Hepatocyte (in vitro differentiated cells): ENCODE measurements around the gene CNEP1R1. TPM values are rescaled to one million over a fixed set of nuclear protein-coding genes. Genes with fewer than 3 reads are reported as not detected.

ENCODE experiments used
- DNase-seq: peaks from one replicate; pipeline ENCODE4 v3.0.0-alpha.2; 2016; ENCODE audit warnings: low spot score
- H2AFZ ChIP-seq: fragments of 200-600 bp; sonication (generic); 2 replicates; pipeline ENCODE4 v1.6.0; 2016; ENCODE audit warnings: antibody characterized with exemption, mild to moderate bottlenecking
- H3K27ac ChIP-seq: fragments of 200-600 bp; sonication (generic); 2 replicates; pipeline ENCODE4 v1.5.1; 2016; ENCODE audit warnings: mild to moderate bottlenecking
- H3K27me3 ChIP-seq: fragments of 200-600 bp; sonication (generic); 2 replicates; pipeline ENCODE4 v1.6.1; 2016
- H3K36me3 ChIP-seq: fragments of 200-600 bp; sonication (generic); replicated peaks from 2 replicates; pipeline ENCODE4 v1.5.1; 2016; ENCODE audit warnings: low read depth; ENCODE audit not compliant: insufficient read depth
- H3K4me1 ChIP-seq: fragments of 200-600 bp; sonication (generic); 2 replicates; pipeline ENCODE4 v1.5.1; 2016; ENCODE audit warnings: mild to moderate bottlenecking, moderate library complexity; ENCODE audit not compliant: insufficient read depth
- H3K4me2 ChIP-seq: fragments of 200-600 bp; sonication (generic); 2 replicates; pipeline ENCODE4 v1.6.0; 2016
- H3K4me3 ChIP-seq: fragments of 200-600 bp; sonication (generic); 2 replicates; pipeline ENCODE4 v1.5.1; 2016; ENCODE audit warnings: mild to moderate bottlenecking
- H3K79me2 ChIP-seq: fragments of 200-600 bp; sonication (generic); 2 replicates; pipeline ENCODE4 v1.6.0; 2017; ENCODE audit warnings: mild to moderate bottlenecking
- H3K9me2 ChIP-seq: fragments of 200-600 bp; sonication (generic); replicated peaks from 2 replicates; pipeline ENCODE4 v1.6.0; 2017; ENCODE audit warnings: mild to moderate bottlenecking; ENCODE audit not compliant: insufficient read depth
- H3K9me3 ChIP-seq: fragments of 200-600 bp; sonication (generic); 2 replicates; pipeline ENCODE4 v1.5.1; 2016; ENCODE audit warnings: low read depth, mild to moderate bottlenecking
- H4K20me1 ChIP-seq: fragments of 200-600 bp; sonication (generic); 2 replicates; pipeline ENCODE4 v1.6.0; 2016; ENCODE audit warnings: mild to moderate bottlenecking; ENCODE audit not compliant: insufficient read depth, poor library complexity, severe bottlenecking
- CTCF ChIP-seq: fragments of 200-600 bp; sonication (generic); IDR thresholded peaks from 2 replicates; pipeline ENCODE4 v1.5.1; 2016; ENCODE audit warnings: antibody characterized with exemption, mild to moderate bottlenecking; ENCODE audit not compliant: poor library complexity
- EZH2 ChIP-seq: fragments of 200-600 bp; sonication (generic); IDR thresholded peaks from 2 replicates; pipeline ENCODE4 v1.6.1; 2016; ENCODE audit warnings: antibody characterized with exemption, mild to moderate bottlenecking, borderline replicate concordance
- EZH2phosphoT487 ChIP-seq: fragments of 200-600 bp; sonication (generic); IDR thresholded peaks from one replicate; pipeline ENCODE4 v1.6.1; 2018; ENCODE audit warnings: antibody characterized with exemption, mild to moderate bottlenecking, low read depth, moderate library complexity; ENCODE audit not compliant: unreplicated experiment, severe bottlenecking
- WGBS: methylation state at CpG from one replicate; pipeline ENCODE4 v1.1.6; 2016; ENCODE audit warnings: low lambda C conversion rate; ENCODE audit errors: missing lambda C conversion rate; 5-methylcytosine and 5-hydroxymethylcytosine counted together
- polyA plus RNA-seq: library from polyadenylated mRNA; unstranded; fragments of >200 nt; fragmentation: Nextera tagmentation; extraction: Ambion mirVana; gene quantifications from 2 replicates; pipeline ENCODE4 v1.2.1, GENCODE V29; 2016
- total RNA-seq: library from RNA; depleted of rRNA; stranded (reverse); fragments of >200 nt; gene quantifications from 2 replicates; pipeline ENCODE4 v1.2.3, GENCODE V29; 2014

Gene CNEP1R1
- total and polyA plus RNA-seq, 2 experiments from 2014 or later: 23.9 to 25.8 TPM

DNA sequence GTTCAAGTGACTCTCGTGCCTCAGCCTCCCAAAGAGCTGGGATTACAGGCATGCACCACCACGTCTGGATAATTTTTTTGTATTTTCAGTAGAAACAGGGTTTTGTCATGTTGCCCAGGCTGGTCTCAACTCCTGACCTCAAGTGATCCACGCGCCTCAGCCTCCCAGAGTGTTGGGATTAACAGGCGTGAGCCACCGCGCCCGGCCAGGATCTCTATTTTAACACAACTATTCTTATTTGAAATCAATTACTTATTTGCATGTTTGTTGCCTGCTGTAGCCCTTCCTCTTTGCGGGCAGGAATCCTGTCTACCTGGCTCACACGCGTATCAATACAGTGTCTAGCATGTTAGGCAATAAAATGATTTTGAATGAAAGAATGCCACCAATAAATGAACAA lies 818 bp upstream of the CNEP1R1 start:
- Histone ChIP-seq H3K36me3 (no peaks in the 10 kb centered on the region), H3K4me2 (peak overlapping the region; percentile 67), H3K79me2 (peaks cover 39% of the 10 kb centered on the region), H3K27ac (no peak overlapping the region), H4K20me1 (peaks cover 5% of the 10 kb centered on the region), H3K4me1 (peaks cover 8% of the 10 kb centered on the region), H2AFZ (peak overlapping the region; percentile 33), H3K9me3 (no peaks in the 10 kb centered on the region), H3K9me2 (no peaks in the 10 kb centered on the region), H3K4me3 (no peak overlapping the region), H3K27me3 (no peaks in the 10 kb centered on the region)
- 89% methylated on average over 11 of the region's 11 CpGs for WGBS
- TF ChIP-seq EZH2: no peak
- TF ChIP-seq CTCF: no peak
- TF ChIP-seq EZH2phosphoT487: no peak
- DNase-seq: no peak

DNA sequence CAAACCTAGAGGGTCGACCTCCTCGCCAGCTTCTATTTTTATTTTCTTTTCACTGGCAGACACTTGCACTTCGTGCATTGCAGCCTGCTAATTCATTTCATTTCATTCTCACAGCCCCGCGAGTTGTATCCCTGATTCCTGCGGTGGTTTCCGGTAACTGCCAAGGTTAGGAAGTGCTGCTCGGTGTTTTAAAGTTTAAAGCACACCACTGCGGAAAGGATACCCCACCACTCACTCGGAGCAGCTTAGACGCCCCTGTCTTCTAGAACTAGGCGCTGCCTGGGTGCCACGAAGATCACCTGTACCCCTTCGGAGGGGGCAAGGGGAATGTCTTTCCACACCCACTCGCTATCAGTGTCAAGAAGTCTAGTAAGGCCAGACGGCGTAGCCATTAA lies 509 bp downstream of the CNEP1R1 start:
- no peaks in the 10 kb centered on the region for H3K9me3 ChIP-seq
- DNase-seq: peak; percentile 38
- peak overlapping the region; percentile 95 for H3K4me3 ChIP-seq
- WGBS: under 1% methylated on average over 17 of the region's 17 CpGs
- H3K27ac ChIP-seq: peak overlapping the region; percentile 58
- H3K36me3 ChIP-seq: no peaks in the 10 kb centered on the region
- H4K20me1 ChIP-seq: peaks cover 5% of the 10 kb centered on the region
- no peaks in the 10 kb centered on the region for H3K9me2 ChIP-seq
- H3K4me2 ChIP-seq: peak overlapping the region; percentile 87
- H3K4me1 ChIP-seq: peaks cover 8% of the 10 kb centered on the region
- peaks cover 49% of the 10 kb centered on the region for H3K79me2 ChIP-seq
- H2AFZ ChIP-seq: peak overlapping the region; percentile 66
- no peak for TF ChIP-seq EZH2
- no peak for TF ChIP-seq CTCF
- no peaks in the 10 kb centered on the region for H3K27me3 ChIP-seq

- H3K4me3 ChIP-seq: no peak overlapping the region
- H4K20me1 ChIP-seq: peaks cover 5% of the 10 kb centered on the region
- no peak overlapping the region for H3K27ac ChIP-seq
- H3K27me3 ChIP-seq: no peaks in the 10 kb centered on the region
- H3K36me3 ChIP-seq: no peaks in the 10 kb centered on the region
- H3K9me3 ChIP-seq: no peaks in the 10 kb centered on the region
- DNase-seq: no peak
- H3K4me2 ChIP-seq: no peak overlapping the region
- no peak overlapping the region for H2AFZ ChIP-seq
- TF ChIP-seq EZH2phosphoT487 (no peak), EZH2 (no peak), CTCF (no peak)
- H3K4me1 ChIP-seq: peaks cover 8% of the 10 kb centered on the region
- H3K9me2 ChIP-seq: no peaks in the 10 kb centered on the region
- peaks cover 57% of the 10 kb centered on the region for H3K79me2 ChIP-seq
- WGBS: 95% methylated on average over 5 of the region's 5 CpGs
Observed at GRCh38 chr16:50027829-50028228, 2.8 kb downstream of the CNEP1R1 start.

DNA sequence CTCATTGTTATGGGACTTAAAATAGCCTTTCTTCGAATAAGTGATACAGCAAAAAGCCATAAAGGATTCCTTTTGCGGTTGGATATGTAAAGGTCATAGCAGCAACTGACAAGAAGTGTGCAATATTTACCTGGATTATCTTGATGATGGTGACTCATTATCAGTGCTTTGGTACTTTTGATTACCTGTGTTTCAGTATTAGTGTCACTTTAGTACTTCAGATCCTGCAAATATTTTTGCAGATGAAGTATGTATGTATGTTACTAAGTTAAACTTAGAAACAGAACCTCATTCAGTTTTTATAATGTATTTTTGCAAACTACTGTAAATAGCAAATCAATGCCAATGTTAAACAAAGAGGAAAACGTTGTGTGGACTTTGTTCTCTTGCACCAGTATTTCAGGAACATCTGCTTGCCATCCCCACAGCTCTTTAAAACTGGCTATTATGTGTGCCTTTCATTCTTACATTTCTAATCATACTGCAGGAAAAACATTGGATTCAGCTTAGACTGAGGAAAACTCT lies 10.5 kb downstream of the CNEP1R1 start:
- TF ChIP-seq EZH2: no peak
- no peak for TF ChIP-seq EZH2phosphoT487
- no peak for TF ChIP-seq CTCF
- DNase-seq: no peak
- H3K79me2 ChIP-seq: peaks cover 8% of the 10 kb centered on the region
- no peaks in the 10 kb centered on the region for H3K9me3 ChIP-seq
- H3K4me2 ChIP-seq: peak overlapping the region; percentile 3
- H3K9me2 ChIP-seq: no peaks in the 10 kb centered on the region
- no peak overlapping the region for H3K4me3 ChIP-seq
- no peaks in the 10 kb centered on the region for H4K20me1 ChIP-seq
- peak overlapping the region; percentile 32 for H3K27ac ChIP-seq
- WGBS: 51% methylated on average over 3 of the region's 3 CpGs
- no peaks in the 10 kb centered on the region for H3K36me3 ChIP-seq
- H2AFZ ChIP-seq: no peak overlapping the region
- peaks cover 29% of the 10 kb centered on the region for H3K4me1 ChIP-seq
- no peaks in the 10 kb centered on the region for H3K27me3 ChIP-seq
